Pericardium fibroblast (primary cell): ENCODE data around the gene CFB. TPM values are rescaled to one million over a fixed set of nuclear protein-coding genes. Genes with fewer than 3 reads are reported as not detected.

Source experiments
- total RNA-seq: library from RNA; depleted of rRNA; stranded (reverse); fragments of >200 nt; gene quantifications from 2 replicates; pipeline ENCODE4 v1.2.3, GENCODE V29; 2015

The CFB gene
- total RNA-seq, result 11.4 and 11.6 TPM in 2 replicates

DNA sequence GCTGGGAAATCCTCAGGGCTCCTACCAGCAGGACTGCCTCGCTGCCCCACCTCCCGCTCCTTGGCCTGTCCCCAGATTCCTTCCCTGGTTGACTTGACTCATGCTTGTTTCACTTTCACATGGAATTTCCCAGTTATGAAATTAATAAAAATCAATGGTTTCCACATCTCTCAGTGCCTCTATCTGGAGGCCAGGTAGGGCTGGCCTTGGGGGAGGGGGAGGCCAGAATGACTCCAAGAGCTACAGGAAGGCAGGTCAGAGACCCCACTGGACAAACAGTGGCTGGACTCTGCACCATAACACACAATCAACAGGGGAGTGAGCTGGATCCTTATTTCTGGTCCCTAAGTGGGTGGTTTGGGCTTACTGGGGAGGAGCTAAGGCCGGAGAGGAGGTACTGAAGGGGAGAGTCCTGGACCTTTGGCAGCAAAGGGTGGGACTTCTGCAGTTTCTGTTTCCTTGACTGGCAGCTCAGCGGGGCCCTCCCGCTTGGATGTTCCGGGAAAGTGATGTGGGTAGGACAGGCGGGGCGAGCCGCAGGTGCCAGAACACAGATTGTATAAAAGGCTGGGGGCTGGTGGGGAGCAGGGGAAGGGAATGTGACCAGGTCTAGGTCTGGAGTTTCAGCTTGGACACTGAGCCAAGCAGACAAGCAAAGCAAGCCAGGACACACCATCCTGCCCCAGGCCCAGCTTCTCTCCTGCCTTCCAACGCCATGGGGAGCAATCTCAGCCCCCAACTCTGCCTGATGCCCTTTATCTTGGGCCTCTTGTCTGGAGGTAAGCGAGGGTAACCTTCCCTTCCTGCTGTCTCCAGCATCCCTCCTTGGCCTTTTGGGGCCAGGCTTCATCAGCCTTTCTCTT, at the start of gene CFB:
Gene CFB (plus strand): TSS at position 589 of the 863 bp plus-strand sequence. CDS start 127 bp downstream, at position 716.

DNA sequence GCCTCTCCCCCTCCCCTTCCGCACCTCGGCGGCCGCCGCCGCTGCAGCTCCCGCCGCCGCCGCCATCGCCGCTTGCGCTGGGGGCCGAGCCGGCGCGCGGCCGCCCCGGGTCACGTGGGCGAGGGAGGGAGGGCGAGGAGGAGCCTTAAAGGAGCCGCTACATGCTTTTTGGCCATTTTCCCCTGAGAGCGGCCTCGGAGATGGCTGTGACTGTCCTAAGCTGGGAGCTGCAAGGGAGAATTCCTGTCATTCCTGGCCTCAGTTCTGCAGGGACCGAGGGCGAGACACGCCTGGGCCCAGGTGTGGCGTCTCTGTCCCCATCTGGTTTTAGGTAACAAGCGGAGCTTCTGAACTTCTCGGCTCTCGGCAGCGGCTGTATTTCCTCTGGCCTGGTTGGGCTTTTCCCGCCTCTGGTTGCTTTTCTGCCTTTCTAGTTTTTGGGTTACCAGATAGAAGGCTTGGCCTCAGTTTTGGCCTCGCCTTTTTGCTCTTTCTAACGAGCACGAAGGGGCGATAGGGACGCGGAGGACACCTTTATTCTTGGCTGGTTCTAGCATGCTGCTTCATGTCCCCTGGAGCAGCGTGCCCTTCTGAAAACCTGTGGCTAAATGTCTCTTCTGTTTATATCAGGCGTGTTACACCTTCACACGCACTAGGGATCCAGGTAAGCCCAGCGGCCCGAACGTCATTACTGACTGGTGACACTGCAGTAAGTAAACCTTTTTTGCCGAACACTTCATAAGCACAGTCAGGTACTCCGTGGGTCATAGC, 48.1 kb upstream of the CFB start, which contains the start of gene EHMT2:
Gene EHMT2 (minus strand): TSS at position 87 of the 771 bp plus-strand sequence. CDS start 21 bp downstream, at position 66.

GRCh38 chr6:31901953-31902643, 43.8 kb upstream of the CFB start, which contains the start of gene ZBTB12:
Gene ZBTB12, minus strand, starts transcription at chr6:31902086. Its CDS starts 781 bp downstream, at chr6:31901305.

DNA sequence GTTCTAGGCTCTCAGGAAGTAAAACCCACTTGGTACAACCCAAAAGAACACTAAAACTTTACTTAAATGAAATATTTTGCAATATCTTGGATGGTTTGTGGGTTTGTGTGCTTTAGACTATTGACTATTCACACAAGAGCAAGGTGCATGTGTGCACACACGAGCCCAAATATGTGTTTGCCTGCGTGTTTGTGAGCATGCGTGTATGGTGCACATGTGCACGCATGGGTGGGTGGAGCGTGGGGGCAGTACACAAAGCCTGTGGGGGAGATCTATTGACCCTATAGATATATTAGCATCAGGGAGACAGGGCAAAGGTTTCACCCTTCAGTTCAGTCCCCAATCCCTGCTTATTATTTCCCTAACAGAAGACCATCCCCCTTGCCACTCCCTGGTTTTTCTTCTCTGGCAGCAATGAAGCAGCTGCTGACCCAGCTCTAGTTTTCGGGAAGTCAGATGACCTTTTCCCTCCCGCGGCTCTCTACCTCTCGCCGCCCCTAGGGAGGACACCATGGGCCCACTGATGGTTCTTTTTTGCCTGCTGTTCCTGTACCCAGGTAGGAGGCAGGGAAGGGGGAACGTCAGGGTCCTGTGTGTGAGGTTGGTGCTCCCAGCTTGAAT, 18.5 kb upstream of the CFB start, which contains the start of gene C2:
Gene C2 (plus strand): TSS at position 476 of the 621 bp plus-strand sequence. CDS start 36 bp downstream, at position 512.

GRCh38 chr6:31958741-31959739, 13.1 kb downstream of the CFB start, which contains the start of the genes NELFE and SKIC2:
Gene NELFE, minus strand, starts transcription at chr6:31958971. Its CDS starts 525 bp downstream, at chr6:31958446.
Gene SKIC2, plus strand, starts transcription at chr6:31959175. Its CDS starts 18 bp downstream, at chr6:31959193.

GRCh38 chr6:31971993-31972708, 26.3 kb downstream of the CFB start, which contains the start of gene DXO:
Gene DXO, minus strand, starts transcription at chr6:31972138. Its CDS starts 463 bp downstream, at chr6:31971675.

DNA sequence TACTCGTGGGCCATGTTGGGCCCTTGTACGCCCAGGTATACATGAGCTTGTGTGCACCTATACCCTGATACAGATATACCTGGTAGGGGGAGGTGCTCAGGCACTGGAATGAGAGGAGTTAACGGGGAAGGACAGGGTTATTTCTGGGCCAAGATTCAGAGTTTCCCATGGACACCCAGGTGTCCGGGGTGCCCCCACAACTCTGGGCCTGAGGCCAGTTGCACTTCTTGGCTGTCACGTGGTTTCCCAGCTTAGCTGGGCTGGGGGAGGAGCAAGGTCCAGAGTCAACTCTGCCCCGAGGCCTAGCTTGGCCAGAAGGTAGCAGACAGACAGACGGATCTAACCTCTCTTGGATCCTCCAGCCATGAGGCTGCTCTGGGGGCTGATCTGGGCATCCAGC, 35.8 kb downstream of the CFB start, which contains the start of gene C4A:
Gene C4A (plus strand): TSS at position 314 of the 400 bp plus-strand sequence. CDS start 51 bp downstream, at position 365.

Other genes starting within 250 kb of the CFB start
- 25.7 and 29.2 TPM in 2 replicates for gene ABHD16A, start 242.8 kb upstream of the CFB start, total RNA-seq
- not detected in 2 replicates for gene LY6G6F, start 239.2 kb upstream of the CFB start, total RNA-seq
- gene LY6G6D, start 230.7 kb upstream of the CFB start, total RNA-seq, result not detected in 2 replicates
- not detected in 2 replicates for gene LY6G6C, start 224.3 kb upstream of the CFB start, total RNA-seq
- not detected in 2 replicates for gene MPIG6B, start 222.7 kb upstream of the CFB start, total RNA-seq
- 70.2 and 88.5 TPM in 2 replicates for gene DDAH2, start 216.8 kb upstream of the CFB start, total RNA-seq
- gene CLIC1, start 209.6 kb upstream of the CFB start, total RNA-seq, result 266 and 364 TPM in 2 replicates
- gene MSH5, start 206.1 kb upstream of the CFB start, total RNA-seq, result 4.2 and 4.7 TPM in 2 replicates
- gene SAPCD1, start 183.4 kb upstream of the CFB start, total RNA-seq, result 1.2 and 2.8 TPM in 2 replicates
- gene VWA7, start 168.8 kb upstream of the CFB start, total RNA-seq, result not detected in 2 replicates
- gene VARS1, start 150.3 kb upstream of the CFB start, total RNA-seq, result 44.9 and 47.3 TPM in 2 replicates
- gene LSM2, start 139.1 kb upstream of the CFB start, total RNA-seq, result 40.0 and 71.4 TPM in 2 replicates
- gene HSPA1L, start 130.8 kb upstream of the CFB start, total RNA-seq, result 0.12 and 0.34 TPM in 2 replicates
- gene HSPA1A, start 130.6 kb upstream of the CFB start, total RNA-seq, result 62.6 and 74.3 TPM in 2 replicates
- 94.5 and 110 TPM in 2 replicates for gene HSPA1B, start 118.4 kb upstream of the CFB start, total RNA-seq
- 55.6 and 65.6 TPM in 2 replicates for gene NEU1, start 83.3 kb upstream of the CFB start, total RNA-seq
- gene SLC44A4, start 67.1 kb upstream of the CFB start, total RNA-seq, result 0.51 TPM in 1 of 2 replicates, not detected in the other
- 32.1 and 55.8 TPM in 2 replicates for gene EHMT2, start 48.4 kb upstream of the CFB start, total RNA-seq
- 2.6 and 4.9 TPM in 2 replicates for gene ZBTB12, start 44.0 kb upstream of the CFB start, total RNA-seq
- gene C2, start 18.4 kb upstream of the CFB start, total RNA-seq, result 1.2 and 9.6 TPM in 2 replicates
- 73.6 and 83.6 TPM in 2 replicates for gene NELFE, start 12.9 kb downstream of the CFB start, total RNA-seq
- gene SKIC2, start 13.1 kb downstream of the CFB start, total RNA-seq, result 34.1 and 37.6 TPM in 2 replicates
- gene DXO, start 26.0 kb downstream of the CFB start, total RNA-seq, result 13.5 and 15.4 TPM in 2 replicates
- gene C4A, start 36.0 kb downstream of the CFB start, total RNA-seq, result 6.9 and 30.7 TPM in 2 replicates
- gene C4B, start 68.7 kb downstream of the CFB start, total RNA-seq, result 14.6 and 48.8 TPM in 2 replicates
- 0.23 and 1.3 TPM in 2 replicates for gene CYP21A2, start 92.3 kb downstream of the CFB start, total RNA-seq
- 108 and 240 TPM in 2 replicates for gene TNXB, start 163.2 kb downstream of the CFB start, total RNA-seq
- 17.6 and 17.9 TPM in 2 replicates for gene ATF6B, start 182.2 kb downstream of the CFB start, total RNA-seq
- gene FKBPL, start 184.2 kb downstream of the CFB start, total RNA-seq, result 2.1 and 3.4 TPM in 2 replicates
- gene PRRT1, start 205.8 kb downstream of the CFB start, total RNA-seq, result 0.47 and 0.85 TPM in 2 replicates
- gene PPT2, start 208.0 kb downstream of the CFB start, total RNA-seq, result 12.1 and 16.1 TPM in 2 replicates
- gene EGFL8, start 218.5 kb downstream of the CFB start, total RNA-seq, result 1.6 and 3.7 TPM in 2 replicates
- 65.4 and 84.0 TPM in 2 replicates for gene AGPAT1, start 230.0 kb downstream of the CFB start, total RNA-seq
- gene RNF5, start 232.3 kb downstream of the CFB start, total RNA-seq, result 23.2 and 53.2 TPM in 2 replicates
- gene AGER, start 238.2 kb downstream of the CFB start, total RNA-seq, result 0.43 and 0.82 TPM in 2 replicates
- gene PBX2, start 244.1 kb downstream of the CFB start, total RNA-seq, result 33.6 and 45.0 TPM in 2 replicates
- gene GPSM3, start 246.5 kb downstream of the CFB start, total RNA-seq, result 0.26 and 4.9 TPM in 2 replicates